Measurements from ENCODE around the gene NETO2.

NETO2 gene

GRCh38 chr16:47055136-47055885, 88.4 kb downstream of the NETO2 start:
- no peak overlapping the region for H3K27ac ChIP-seq

DNA sequence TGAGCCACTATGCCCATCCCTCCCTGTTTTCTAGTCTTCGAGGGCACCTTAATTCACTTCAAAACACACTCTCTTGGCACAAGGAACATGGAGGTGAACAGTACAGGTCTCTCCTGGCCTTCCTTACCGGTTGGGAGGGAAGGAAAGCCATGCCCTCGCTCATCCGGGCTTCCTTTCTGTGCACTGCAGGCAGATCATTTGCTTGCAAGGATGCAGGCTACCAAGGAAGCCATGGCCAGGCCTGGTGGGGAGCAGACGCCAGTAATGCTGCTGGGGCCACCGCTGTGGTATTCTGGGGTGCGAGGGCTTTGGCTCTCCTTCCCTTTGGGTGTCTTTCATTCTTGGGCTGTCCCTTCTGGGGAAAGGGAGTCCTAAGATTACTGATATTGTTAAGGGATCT, 89.4 kb downstream of the NETO2 start:
- no peak overlapping the region for H3K27ac ChIP-seq
- TF ChIP-seq ZFX (IDR thresholded peaks at IDR 0.05) = no peak
- TF ChIP-seq, protein P1, sequence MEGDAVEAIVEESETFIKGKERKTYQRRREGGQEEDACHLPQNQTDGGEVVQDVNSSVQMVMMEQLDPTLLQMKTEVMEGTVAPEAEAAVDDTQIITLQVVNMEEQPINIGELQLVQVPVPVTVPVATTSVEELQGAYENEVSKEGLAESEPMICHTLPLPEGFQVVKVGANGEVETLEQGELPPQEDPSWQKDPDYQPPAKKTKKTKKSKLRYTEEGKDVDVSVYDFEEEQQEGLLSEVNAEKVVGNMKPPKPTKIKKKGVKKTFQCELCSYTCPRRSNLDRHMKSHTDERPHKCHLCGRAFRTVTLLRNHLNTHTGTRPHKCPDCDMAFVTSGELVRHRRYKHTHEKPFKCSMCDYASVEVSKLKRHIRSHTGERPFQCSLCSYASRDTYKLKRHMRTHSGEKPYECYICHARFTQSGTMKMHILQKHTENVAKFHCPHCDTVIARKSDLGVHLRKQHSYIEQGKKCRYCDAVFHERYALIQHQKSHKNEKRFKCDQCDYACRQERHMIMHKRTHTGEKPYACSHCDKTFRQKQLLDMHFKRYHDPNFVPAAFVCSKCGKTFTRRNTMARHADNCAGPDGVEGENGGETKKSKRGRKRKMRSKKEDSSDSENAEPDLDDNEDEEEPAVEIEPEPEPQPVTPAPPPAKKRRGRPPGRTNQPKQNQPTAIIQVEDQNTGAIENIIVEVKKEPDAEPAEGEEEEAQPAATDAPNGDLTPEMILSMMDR (conservative IDR thresholded peaks at IDR 0.05) = no peak

More at GRCh38 chr16:47055136-47055885, 88.4 kb downstream of the NETO2 start:
- TF ChIP-seq, protein P1 (conservative IDR thresholded peaks at IDR 0.05) = no peak
- no peak for TF ChIP-seq ZFX (IDR thresholded peaks at IDR 0.05)

- TF ChIP-seq ZFX (IDR thresholded peaks at IDR 0.05) = no peak
- TF ChIP-seq, protein P1 (conservative IDR thresholded peaks at IDR 0.05) = no peak
These were observed 89.8 kb downstream of the NETO2 start for GRCh38 chr16:47053895-47054294.

GRCh38 chr16:47052666-47053640, 90.8 kb downstream of the NETO2 start:
- no peak overlapping the region for H3K27ac ChIP-seq
- TF ChIP-seq, protein P1 (conservative IDR thresholded peaks at IDR 0.05) = no peak
- no peak for TF ChIP-seq ZFX (IDR thresholded peaks at IDR 0.05)

More at GRCh38 chr16:47053895-47054294, 89.8 kb downstream of the NETO2 start:
- H3K27ac ChIP-seq = no peak overlapping the region

DNA sequence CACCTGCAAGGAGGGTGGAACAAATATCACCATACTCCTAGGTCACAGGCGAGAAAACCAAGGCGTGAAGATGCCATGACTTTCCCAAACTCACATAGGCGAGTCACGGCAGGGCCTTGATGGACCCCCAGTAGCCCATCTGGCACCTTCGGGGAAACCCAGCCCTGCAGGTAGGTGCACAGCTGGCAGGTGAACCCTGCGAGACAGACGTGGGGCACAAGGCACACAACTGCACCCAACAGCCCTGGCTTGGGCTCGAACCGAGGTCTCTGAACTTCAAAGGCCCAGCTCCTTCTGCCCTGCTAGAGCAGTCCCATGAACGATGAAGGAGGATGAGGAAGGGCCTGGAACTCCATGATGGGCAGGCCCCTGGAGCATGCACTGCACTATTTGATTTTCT, 92.7 kb downstream of the NETO2 start:
- TF ChIP-seq, protein P1 (conservative IDR thresholded peaks at IDR 0.05) = no peak
- H3K27ac ChIP-seq = no peak overlapping the region

GRCh38 chr16:47049901-47050583, 93.7 kb downstream of the NETO2 start:
- TF ChIP-seq ZFX (IDR thresholded peaks at IDR 0.05) = no peak
- H3K27ac ChIP-seq = no peak overlapping the region

- TF ChIP-seq ZFX (IDR thresholded peaks at IDR 0.05) = no peak
- TF ChIP-seq, protein P1 (conservative IDR thresholded peaks at IDR 0.05) = no peak
- H3K27ac ChIP-seq = no peak overlapping the region
These were observed 96.1 kb downstream of the NETO2 start for GRCh38 chr16:47047524-47048203.
